Measurements from ENCODE around the gene IDH2.

Gene IDH2

GRCh38 chr15:90126596-90127435 is 24.5 kb upstream of the IDH2 start:
- Histone ChIP-seq H3K27ac (ENCODE audit: extremely low read depth, low read depth, low read length) (no peak overlapping the region), H3K36me3 (ENCODE audit: control insufficient read depth in 2 of 2, insufficient read depth in 1 of 2, low read length in 2 of 2) (no peaks in the 10 kb centered on the region), H3K4me1 (ENCODE audit: control insufficient read depth, insufficient read depth, low read length) (0 out of 2 replicates have a peak, but pooled peaks cover 3% of the 10 kb centered on the region), H3K4me3 (ENCODE audit: low read depth, low read length) (no peak overlapping the region), H3K9me3 (ENCODE audit: control insufficient read depth, insufficient read depth, low read depth, low read length) (no peaks in the 10 kb centered on the region)
- TF ChIP-seq SP7 (tag by site-specific recombination; IDR thresholded peaks at IDR 0.05): peak; percentile 87
- no peak for TF ChIP-seq ZNF394 (tag by site-specific recombination; IDR thresholded peaks at IDR 0.05; ENCODE audit: borderline replicate concordance)
- TF ChIP-seq ZNF341 (tag by site-specific recombination; IDR thresholded peaks at IDR 0.05; ENCODE audit: low read depth): peak; percentile 72
- TF ChIP-seq, protein P1, sequence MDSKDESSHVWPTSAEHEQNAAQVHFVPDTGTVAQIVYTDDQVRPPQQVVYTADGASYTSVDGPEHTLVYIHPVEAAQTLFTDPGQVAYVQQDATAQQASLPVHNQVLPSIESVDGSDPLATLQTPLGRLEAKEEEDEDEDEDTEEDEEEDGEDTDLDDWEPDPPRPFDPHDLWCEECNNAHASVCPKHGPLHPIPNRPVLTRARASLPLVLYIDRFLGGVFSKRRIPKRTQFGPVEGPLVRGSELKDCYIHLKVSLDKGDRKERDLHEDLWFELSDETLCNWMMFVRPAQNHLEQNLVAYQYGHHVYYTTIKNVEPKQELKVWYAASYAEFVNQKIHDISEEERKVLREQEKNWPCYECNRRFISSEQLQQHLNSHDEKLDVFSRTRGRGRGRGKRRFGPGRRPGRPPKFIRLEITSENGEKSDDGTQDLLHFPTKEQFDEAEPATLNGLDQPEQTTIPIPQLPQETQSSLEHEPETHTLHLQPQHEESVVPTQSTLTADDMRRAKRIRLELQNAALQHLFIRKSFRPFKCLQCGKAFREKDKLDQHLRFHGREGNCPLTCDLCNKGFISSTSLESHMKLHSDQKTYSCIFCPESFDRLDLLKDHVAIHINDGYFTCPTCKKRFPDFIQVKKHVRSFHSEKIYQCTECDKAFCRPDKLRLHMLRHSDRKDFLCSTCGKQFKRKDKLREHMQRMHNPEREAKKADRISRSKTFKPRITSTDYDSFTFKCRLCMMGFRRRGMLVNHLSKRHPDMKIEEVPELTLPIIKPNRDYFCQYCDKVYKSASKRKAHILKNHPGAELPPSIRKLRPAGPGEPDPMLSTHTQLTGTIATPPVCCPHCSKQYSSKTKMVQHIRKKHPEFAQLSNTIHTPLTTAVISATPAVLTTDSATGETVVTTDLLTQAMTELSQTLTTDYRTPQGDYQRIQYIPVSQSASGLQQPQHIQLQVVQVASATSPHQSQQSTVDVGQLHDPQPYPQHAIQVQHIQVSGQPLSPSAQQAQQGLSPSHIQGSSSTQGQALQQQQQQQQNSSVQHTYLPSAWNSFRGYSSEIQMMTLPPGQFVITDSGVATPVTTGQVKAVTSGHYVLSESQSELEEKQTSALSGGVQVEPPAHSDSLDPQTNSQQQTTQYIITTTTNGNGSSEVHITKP (tag by site-specific recombination; IDR thresholded peaks at IDR 0.05): 0 out of 2 replicates have a peak, but pooled peaks have one; percentile 13
- POLR2A ChIA-PET: interaction anchor here (0.6 to 1.2 kb wide), 4 partner anchors 16 to 680 kb away, joined by 3 to 5 read pairs (median 4); partner anchors contain the start of gene IDH2
- CTCF ChIA-PET: interaction anchor here (0.5 to 2.1 kb wide), 2 partner anchors 16 to 232 kb away, joined by 5 read pairs; no protein-coding TSS in a partner anchor

DNA sequence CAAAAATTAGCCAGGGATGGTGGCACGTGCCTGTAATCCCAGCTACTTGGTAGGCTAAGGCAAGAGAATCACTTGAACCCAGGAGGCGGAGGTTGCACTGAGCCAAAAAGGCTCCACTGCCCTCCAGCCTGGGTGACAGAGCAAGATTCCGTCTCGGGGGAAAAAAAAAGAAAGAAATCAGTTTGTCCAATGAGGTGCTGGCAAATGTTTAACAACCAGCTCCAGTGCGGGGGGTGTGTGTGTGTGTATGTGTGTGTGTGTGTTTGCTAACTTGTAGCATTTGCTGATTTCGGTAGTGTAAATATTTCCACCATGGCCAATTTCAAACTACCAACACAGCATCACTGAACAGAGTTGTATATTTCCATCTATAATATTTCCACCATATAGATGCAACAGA is 23.8 kb upstream of the IDH2 start:
- Histone ChIP-seq H3K4me3 (ENCODE audit: low read depth, low read length) (no peak overlapping the region), H3K4me1 (ENCODE audit: control insufficient read depth, insufficient read depth, low read length) (0 out of 2 replicates have a peak, but pooled peaks cover 3% of the 10 kb centered on the region), H3K36me3 (ENCODE audit: control insufficient read depth in 2 of 2, insufficient read depth in 1 of 2, low read length in 2 of 2) (no peaks in the 10 kb centered on the region), H3K27ac (ENCODE audit: extremely low read depth, low read depth, low read length) (no peak overlapping the region), H3K9me3 (ENCODE audit: control insufficient read depth, insufficient read depth, low read depth, low read length) (no peaks in the 10 kb centered on the region)
- CTCF ChIA-PET: interaction anchor here (1.0 to 2.1 kb wide), 2 partner anchors 11 to 17 kb away, joined by 3 to 5 read pairs; no protein-coding TSS in a partner anchor
- TF ChIP-seq BCL11A (tag by site-specific recombination; IDR thresholded peaks at IDR 0.05; ENCODE audit: low read depth) (no peak), ZNF146 (tag by site-specific recombination; IDR thresholded peaks at IDR 0.05) (no peak), IKZF3 (tag by site-specific recombination; IDR thresholded peaks at IDR 0.05) (no peak)
- TF ChIP-seq, protein P2, sequence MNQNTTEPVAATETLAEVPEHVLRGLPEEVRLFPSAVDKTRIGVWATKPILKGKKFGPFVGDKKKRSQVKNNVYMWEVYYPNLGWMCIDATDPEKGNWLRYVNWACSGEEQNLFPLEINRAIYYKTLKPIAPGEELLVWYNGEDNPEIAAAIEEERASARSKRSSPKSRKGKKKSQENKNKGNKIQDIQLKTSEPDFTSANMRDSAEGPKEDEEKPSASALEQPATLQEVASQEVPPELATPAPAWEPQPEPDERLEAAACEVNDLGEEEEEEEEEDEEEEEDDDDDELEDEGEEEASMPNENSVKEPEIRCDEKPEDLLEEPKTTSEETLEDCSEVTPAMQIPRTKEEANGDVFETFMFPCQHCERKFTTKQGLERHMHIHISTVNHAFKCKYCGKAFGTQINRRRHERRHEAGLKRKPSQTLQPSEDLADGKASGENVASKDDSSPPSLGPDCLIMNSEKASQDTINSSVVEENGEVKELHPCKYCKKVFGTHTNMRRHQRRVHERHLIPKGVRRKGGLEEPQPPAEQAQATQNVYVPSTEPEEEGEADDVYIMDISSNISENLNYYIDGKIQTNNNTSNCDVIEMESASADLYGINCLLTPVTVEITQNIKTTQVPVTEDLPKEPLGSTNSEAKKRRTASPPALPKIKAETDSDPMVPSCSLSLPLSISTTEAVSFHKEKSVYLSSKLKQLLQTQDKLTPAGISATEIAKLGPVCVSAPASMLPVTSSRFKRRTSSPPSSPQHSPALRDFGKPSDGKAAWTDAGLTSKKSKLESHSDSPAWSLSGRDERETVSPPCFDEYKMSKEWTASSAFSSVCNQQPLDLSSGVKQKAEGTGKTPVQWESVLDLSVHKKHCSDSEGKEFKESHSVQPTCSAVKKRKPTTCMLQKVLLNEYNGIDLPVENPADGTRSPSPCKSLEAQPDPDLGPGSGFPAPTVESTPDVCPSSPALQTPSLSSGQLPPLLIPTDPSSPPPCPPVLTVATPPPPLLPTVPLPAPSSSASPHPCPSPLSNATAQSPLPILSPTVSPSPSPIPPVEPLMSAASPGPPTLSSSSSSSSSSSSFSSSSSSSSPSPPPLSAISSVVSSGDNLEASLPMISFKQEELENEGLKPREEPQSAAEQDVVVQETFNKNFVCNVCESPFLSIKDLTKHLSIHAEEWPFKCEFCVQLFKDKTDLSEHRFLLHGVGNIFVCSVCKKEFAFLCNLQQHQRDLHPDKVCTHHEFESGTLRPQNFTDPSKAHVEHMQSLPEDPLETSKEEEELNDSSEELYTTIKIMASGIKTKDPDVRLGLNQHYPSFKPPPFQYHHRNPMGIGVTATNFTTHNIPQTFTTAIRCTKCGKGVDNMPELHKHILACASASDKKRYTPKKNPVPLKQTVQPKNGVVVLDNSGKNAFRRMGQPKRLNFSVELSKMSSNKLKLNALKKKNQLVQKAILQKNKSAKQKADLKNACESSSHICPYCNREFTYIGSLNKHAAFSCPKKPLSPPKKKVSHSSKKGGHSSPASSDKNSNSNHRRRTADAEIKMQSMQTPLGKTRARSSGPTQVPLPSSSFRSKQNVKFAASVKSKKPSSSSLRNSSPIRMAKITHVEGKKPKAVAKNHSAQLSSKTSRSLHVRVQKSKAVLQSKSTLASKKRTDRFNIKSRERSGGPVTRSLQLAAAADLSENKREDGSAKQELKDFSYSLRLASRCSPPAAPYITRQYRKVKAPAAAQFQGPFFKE (tag by site-specific recombination; IDR thresholded peaks at IDR 0.05; ENCODE audit: borderline replicate concordance): no peak
- TF ChIP-seq, protein P3, sequence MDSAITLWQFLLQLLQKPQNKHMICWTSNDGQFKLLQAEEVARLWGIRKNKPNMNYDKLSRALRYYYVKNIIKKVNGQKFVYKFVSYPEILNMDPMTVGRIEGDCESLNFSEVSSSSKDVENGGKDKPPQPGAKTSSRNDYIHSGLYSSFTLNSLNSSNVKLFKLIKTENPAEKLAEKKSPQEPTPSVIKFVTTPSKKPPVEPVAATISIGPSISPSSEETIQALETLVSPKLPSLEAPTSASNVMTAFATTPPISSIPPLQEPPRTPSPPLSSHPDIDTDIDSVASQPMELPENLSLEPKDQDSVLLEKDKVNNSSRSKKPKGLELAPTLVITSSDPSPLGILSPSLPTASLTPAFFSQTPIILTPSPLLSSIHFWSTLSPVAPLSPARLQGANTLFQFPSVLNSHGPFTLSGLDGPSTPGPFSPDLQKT (IDR thresholded peaks at IDR 0.05; ENCODE audit: borderline replicate concordance, low read depth, low read length): no peak
- POLR2A ChIA-PET: interaction anchor here (1.2 to 1.3 kb wide), 2 partner anchors 17 to 23 kb away, joined by 3 read pairs; partner anchors contain the start of gene IDH2
